ENCODE data around the gene PACRG.

- TF ChIP-seq CTCF (conservative IDR thresholded peaks at IDR 0.05; ENCODE audit: low read depth, low read length), result no peak
- no peak for TF ChIP-seq CEBPB (IDR thresholded peaks at IDR 0.05; ENCODE audit: low read depth, low read length)
- TF ChIP-seq CHD1 (IDR thresholded peaks at IDR 0.05; ENCODE audit: low read depth, low read length), result no peak
- TF ChIP-seq POLR2A (IDR thresholded peaks at IDR 0.05; ENCODE audit: low read depth, low read length), result no peak
- no peak for TF ChIP-seq USF2 (IDR thresholded peaks at IDR 0.05; ENCODE audit: low read depth, low read length)
- TF ChIP-seq BHLHE40 (IDR thresholded peaks at IDR 0.05; ENCODE audit: low read depth, low read length), result no peak
- TF ChIP-seq MXI1 (IDR thresholded peaks at IDR 0.05; ENCODE audit: borderline replicate concordance, low read depth, low read length), result no peak
Measured at GRCh38 chr6:163351013-163351412, 623.2 kb downstream of the PACRG start.
